OCI-M2 (cell line): ENCODE measurements around the gene HOXD13.

Experiments
- DNase-seq: peaks from one replicate; lab custom pipeline; 2025; ENCODE audit not compliant: unreplicated experiment; lab: John Stamatoyannopoulos, UW

HOXD13 gene

DNA sequence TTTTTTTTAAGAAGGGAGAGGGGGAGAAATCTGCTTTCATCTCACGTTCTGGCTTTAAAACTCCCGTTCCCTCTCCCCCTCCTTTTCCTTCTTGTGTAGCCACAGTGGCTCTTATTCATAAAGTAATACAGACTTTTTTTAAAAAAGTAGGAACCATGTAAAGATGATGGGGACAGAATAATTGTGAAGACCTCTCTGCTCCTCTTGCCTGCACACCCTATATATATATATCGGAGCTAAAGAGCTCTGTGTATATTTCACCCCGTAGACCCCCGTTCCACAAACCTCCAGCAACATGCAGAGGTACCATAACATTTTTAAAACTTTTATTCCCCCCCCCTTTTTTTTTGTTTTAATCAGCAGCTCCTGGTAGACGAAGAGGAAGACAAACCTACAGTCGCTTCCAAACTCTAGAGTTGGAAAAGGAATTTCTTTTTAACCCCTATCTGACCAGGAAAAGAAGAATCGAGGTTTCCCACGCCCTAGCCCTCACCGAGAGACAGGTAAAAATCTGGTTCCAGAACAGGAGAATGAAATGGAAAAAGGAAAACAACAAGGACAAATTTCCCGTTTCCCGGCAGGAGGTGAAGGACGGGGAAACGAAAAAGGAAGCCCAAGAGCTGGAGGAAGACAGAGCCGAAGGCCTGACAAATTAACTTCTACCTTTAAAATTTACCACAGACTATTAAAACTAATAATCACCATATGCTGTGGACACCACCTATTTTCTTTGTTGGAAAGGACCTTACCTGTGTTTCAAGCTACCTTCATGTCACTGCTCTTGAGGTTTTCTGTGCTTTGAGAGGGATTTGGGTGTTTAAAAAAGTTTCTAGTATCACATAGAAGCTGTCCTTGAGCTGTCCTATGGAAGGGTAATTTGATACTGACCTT, 38.7 kb downstream of the HOXD13 start:
- no peak for DNase-seq

DNA sequence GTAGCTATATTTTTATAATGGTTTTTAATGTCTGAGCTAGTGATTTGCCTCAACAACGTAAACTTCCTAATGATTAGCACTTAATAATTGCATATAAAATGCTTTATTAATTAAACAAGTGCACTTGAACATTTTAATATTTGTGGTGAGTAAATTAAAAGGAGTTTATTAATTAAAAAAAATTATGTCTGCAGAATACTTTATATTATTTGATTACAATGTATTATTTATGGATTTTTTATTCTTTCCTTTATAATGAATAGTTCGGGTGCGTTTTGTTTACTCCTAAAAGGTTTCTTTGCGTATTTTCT, 39.3 kb downstream of the HOXD13 start:
- no peak for DNase-seq

DNA sequence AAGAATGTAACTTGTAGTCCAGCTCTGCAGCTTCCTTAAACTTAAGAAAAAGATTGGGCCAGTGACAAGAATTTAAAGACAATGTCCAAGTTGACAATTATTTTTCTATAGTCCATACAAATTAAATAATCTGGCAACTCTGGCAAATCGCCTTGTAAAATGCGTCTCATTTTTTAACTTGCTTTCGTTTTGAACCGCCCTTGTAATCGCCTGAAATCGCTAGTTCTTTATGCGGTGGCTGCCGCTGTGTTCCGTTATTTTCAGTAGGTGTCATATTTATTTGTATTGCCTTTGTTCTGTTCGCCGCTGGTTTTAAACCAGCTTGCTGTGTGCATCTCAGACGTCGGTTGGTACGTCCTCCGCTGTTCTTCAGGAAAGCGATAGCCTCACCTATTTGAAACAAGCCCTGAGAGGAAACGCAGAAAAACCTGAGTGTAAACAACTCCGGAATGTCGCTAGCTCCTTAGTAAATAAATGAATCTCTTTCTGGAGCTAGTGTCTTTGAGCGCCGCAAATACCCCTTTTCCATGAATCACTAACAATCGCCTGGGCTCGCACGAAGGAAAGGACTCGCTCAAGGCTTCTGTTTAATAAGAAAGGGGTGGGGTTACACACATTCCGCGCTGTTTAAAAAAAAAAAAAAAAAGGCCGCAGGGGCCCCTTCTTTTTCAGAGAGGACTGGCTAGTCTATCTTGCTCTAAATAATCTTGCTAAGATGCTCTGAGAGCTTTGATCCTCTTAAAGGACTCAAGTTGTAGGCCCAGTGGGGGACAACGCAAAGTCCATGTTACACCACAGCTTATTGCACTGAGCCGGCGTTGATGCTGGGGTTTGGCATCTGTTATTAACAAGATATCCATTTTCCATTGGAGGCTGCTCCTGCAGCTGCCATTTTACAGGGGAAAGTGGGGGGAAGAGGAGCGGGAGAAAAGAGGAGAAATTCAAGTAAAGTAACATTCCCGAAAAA, 40.0 kb downstream of the HOXD13 start:
- no peak for DNase-seq

DNA sequence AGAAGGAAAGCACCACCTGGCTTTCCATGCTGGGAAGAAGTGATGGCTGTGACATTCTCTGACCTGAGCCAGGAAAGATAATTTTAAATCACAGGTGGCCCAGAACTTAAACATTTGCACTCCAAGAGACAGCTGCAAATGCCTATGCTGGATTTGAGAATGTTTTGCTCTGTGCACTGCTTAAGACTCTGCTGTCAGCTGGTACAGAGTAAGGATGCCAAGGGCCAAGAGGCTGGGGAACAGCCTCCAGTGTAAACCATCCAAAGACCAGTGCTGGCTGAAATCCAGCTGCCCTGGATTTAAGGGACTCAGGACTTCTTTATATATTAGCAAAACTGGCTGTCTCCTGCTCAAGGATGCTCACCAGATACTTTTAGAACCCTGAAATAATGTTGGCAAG, 40.9 kb downstream of the HOXD13 start:
- DNase-seq: no peak

DNA sequence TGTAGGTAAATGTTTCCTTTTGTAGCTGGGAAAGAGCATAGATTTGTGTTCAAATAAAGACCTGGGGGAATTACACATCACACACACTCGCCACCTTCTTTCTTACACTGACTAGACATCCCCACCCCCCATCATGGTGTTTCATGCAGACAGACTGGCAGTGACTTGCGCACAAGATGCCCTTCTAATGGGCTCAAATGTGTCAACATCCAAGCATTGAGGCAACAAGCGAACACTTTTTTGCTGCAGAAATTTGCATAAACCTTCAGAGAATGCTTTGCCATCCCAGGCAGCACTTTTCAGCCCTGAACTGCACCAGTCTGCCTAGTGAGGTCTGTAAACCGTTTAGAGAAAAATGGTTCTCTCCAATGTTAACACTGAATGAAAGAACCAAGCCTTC, 41.5 kb downstream of the HOXD13 start:
- DNase-seq: no peak

DNA sequence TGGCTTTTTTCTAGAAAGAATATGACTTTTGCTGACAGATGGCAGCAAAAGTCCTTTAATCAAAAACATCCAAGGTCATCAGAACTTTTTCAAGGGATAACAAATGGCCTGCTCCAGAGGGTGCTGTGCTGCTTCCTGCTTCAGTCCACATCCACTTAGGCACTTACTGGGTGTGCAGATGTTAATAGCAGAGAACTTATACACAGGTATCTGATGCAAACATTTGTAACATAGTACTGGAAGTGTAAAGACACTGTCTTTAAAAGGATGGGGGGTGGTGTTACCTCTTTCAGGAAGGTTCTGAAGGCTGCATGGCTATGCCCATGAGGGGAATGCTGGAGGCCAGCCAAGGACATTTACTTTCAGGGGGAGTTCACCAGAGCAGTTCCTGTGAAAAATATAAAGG, 42.5 kb downstream of the HOXD13 start:
- no peak for DNase-seq

DNA sequence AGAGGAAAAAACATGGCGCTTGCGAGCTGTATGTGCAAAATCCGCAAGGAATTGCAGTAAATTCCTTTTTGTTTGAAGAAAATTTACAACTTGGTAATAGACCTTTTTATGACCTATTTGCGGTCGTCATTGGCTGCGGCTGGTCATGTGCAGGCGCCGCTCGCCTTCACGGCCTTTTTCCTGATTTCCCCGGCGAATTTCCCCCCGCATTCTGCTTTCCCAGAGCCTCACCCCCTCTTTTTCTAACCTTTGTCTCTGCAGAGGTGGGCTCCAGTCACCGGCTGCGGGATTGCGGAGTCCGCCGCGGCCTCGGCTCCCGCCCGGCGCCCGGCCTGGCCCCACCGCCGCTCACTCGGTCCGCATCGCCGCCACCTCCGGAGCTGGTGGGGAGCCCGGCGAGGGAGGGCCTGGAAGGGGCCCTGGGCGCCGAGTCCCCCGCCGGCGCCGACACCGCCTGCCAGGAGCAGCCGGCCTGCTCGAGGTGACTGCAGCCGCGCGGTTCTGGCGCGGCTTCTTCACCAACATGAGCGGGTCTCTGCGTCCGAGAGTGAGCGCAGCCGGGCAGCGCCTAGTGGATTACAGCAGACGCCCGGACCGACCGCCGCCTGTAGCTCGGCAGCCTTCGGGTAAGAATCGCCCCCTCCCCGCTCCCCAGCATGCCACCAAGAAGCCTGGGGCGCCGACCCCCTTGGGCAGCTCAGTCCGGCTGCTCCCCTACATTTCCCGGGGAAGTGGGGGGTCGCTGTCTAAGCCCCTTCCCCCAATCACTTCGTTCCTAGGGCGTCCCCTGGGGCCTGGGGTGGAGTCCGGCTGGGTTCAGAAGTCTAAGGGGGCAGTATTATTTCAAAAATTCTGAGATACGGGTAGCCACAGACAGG, 44.1 kb downstream of the HOXD13 start:
- DNase-seq: no peak

DNA sequence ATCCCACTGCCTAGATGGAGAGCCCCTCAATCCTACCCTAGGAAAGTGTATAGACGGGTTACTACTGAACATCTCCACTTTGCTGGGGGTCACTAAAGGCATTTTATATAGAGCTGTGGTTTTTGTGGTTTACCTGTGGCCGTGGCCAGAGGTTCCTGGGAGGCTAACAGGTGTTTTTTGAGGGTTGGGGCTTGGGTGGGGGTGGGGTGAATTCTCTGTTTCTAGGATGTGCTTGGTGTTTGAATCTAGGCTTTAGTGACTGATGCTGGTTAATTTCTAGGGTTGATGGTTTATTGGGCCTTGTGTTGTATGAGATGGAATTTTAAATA, 44.7 kb downstream of the HOXD13 start:
- no peak for DNase-seq

DNA sequence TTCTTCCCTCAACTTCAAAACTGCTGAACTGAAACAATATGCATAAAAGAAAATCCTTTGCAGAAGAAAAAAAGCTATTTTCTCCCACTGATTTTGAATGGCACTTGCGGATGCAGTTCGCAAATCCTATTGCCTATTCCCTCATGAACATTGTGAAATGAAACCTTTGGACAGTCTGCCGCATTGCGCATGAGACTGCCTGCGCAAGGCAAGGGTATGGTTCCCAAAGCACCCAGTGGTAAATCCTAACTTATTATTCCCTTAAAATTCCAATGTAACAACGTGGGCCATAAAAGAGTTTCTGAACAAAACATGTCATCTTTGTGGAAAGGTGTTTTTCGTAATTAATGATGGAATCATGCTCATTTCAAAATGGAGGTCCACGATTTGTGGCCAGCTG, 45.4 kb downstream of the HOXD13 start:
- DNase-seq: no peak

DNA sequence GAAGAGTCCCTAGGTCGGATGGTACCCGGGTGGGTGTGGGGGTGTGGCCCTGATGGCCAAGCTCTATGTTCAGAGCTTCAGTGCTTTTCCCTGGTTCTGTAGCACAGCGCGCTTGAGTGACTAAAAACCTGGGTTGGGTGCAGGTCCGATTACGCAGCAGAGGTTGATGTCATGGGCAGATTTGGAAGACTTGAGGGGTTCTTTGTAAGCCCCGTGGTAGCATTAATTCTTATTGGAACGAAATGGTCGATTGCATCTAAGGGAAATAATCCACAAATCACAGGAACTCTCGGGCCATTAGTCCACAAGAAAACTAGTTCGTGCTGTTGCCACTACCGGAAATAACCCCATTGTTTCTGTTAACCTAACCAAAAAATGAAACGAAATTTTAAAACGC, 46.0 kb downstream of the HOXD13 start:
- no peak for DNase-seq

DNA sequence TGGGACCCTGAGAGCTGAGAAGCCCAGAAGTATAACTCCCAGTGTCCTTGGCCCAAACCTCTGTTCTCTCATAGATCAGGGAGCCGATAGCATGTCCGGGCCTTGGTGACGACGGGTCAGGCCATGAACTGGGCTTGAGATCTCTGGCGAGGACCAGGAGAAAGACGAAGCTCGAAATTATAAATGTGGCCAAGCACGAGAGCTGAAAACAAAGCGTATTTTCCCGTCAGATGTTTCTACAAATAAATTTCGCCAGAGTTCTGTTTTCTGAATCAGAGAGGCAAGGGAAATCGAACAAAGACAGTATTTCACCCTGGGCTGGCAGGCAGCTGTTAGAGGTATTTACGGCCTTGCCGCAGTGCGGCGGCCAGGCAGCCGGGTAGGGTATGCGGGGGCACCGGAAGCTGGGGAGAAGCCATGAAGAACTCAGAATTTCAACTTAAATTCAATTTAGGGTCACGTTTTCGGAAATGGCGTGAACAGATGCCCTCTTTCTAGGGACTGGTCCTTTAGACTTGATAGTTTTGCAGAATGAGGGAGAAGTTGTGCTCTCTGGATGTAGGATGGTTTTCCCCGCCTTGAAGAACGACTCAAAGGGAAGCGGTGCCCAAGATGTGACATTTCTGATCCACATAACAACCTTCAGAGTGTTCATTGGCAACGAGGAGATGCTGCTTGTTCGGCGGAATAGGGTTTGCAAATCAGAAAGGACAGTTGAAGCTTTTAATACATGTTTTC, 46.6 kb downstream of the HOXD13 start:
- DNase-seq: no peak

DNA sequence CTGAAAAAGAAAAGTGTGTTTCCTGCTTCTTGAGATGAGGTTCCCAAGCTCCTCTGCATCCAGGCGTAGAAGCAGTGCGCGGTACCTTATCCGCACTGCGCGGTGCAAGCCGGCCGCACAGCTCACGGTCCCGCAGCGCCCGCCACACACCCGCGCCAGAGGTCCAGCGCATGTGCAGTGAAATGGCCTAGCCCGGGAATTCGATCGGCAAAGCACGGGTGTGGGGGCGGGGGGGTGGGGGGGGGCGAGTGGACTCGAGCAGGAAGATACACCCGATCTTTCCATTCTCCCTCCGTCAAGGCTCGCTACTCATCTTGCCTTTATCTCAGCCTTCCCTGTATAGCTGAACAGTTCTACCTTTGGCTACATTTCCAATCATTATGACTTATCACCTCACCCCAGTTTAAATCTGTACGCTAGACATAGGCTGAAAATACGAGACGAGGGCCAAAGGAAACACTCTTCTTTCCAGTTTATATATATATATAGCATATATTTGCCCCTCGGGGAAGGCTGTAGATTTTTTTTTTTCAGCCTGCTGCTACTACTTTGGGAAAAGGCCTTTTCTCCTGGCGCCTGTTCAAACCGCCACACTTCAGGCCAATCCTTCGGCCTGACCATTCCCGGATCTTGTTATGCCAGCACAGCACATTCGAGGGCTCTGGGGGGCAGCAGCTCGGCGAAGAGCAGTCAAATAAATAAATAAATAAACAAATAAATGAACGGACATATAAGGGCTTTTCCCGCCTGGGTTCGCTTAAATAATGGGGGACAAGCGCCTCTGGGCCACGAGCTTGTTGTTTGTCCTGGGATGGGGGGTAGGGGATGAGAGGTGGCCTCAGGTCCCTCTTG, 47.4 kb downstream of the HOXD13 start:
- no peak for DNase-seq

DNA sequence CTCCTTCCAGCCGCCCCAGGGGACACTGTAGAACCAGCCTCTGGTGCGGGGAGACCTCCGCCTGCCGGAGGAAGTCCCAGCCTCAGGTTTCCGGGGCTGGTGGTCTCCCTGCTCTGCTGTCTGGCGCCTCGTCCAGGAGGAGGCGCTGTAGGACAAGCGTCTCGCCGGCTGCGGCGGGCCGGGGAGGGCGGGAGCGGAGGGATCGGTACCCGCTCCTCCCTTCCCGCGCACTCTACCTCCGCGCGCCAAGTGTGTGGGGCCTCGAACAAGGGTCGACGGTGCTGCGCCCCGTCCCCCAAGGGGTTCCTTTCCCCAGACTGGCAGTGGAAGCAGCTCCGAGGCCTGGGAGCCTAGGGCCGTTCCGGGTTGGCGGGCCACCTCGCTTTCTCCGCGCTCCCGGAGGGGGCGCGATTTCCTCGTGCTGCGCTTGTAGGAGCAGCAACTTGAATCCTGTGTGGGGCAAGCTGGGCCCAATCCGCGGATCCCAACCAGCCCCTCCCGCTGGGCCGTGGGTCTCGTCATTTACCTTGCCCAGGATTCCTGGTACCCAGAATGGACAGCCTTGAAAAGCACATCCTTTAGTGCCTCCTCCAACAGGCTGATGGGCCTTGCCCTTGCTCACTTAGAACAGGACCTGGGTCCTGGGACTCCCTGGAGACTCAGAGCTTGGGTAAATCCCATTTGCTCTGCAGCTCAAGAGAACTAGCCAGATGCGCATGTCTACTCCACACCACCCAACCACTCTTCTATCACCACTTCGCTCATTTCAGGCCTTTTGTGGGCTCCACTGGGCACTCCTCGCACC, 48.2 kb downstream of the HOXD13 start:
- DNase-seq: no peak

DNA sequence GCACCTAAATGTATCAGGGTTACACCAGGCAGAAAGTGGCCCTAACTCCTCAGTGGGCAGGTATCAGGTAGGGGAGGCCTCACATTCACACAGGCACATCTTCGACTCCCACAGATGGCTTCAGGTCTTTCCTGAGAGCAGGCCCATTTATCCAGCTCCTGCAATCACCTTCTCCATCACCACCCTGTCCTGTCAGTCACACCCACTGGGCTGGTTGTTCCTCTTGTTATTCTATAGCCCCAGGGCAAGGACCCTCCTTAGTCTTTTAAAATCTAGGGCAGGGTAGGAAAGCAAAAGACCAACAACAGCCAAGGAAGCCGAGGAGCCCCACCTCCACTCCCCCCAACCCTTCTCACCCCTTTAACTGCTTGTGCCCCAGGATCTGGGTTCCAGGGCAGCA, 49.8 kb downstream of the HOXD13 start:
- DNase-seq: no peak
